K562 (cell line): ENCODE data around the gene B4GALNT4. TPM values are rescaled to one million over a fixed set of nuclear protein-coding genes. Genes with fewer than 3 reads are reported as not detected.

Experiments
- ATAC-seq: fragments of 200-7000 bp; cut with Tn5 transposase; 3 replicates; pipeline ENCODE4 v1.9.1; 2020; ENCODE audit warnings: moderate library complexity
- BruUV-seq: library from RNA; stranded (reverse); fragments of 400-500 nt; replicated peaks from 2 replicates; lab custom pipeline; 2021; lab: Mats Ljungman, UMichigan
- CTCF ChIA-PET: fragments of 300-600 bp; formaldehyde crosslinking; extraction: SDS; loops from one replicate; lab custom pipeline; 2021; ENCODE audit warnings: low intra/inter-chr PET ratio; lab: Yijun Ruan, JAX
- POLR2A ChIA-PET: fragments of 300-600, 350-650 bp; sonication (Branson Sonifier 250); formaldehyde crosslinking; extraction: SDS; loops from one replicate; lab custom pipeline; 2021; ENCODE audit warnings: antibody characterized with exemption, inconsistent platforms; lab: Yijun Ruan, JAX
- DNase-seq, 4 experiments: peaks; one replicate each; pipeline versions ENCODE4 v3.0.0 to v3.0.0-alpha.2; 2011 to 2018; ENCODE audit warnings: low spot score in 3 of 4, mixed read lengths in 3 of 4; ENCODE audit errors: extremely low read depth in 1 of 4
- FAIRE-seq: peaks from 2 replicates; lab custom pipeline; 2011; peaks lifted over from hg19 to GRCh38; lab: Jason Lieb, UNC
- H2AFZ ChIP-seq: 2 replicates; pipeline ENCODE4 v1.6.0; 2011; ENCODE audit warnings: low read depth, low read length, control low read depth, inconsistent platforms
- H3K27ac ChIP-seq: fragments of 200-600 bp; 3 replicates; pipeline ENCODE4 v1.8.0; 2011; ENCODE audit warnings: low read depth, mild to moderate bottlenecking, control low read depth, inconsistent platforms, low read length, moderate library complexity, mixed read lengths; ENCODE audit errors: extremely low read depth
- H3K27me3 ChIP-seq, 2 experiments: fragments of 300-600 bp in 1 of 2; 2 replicates in 1 of 2; 3 replicates in 1 of 2; pipeline versions ENCODE4 v1.6.0 to v1.8.0; 2011; ENCODE audit warnings: inconsistent platforms in 2 of 2, low read length in 2 of 2, mild to moderate bottlenecking in 1 of 2, mixed read lengths in 1 of 2, moderate library complexity in 1 of 2; ENCODE audit not compliant: control insufficient read depth in 2 of 2, insufficient read depth in 2 of 2
- H3K36me3 ChIP-seq: fragments of 300-600 bp; 3 replicates; pipeline ENCODE4 v1.8.0; 2011; ENCODE audit warnings: mild to moderate bottlenecking, low read length, inconsistent platforms; ENCODE audit not compliant: control insufficient read depth, insufficient read depth
- H3K4me1 ChIP-seq, 2 experiments: fragments of 200-600 bp in 1 of 2; replicated peaks in 1 of 2; 2 replicates in 1 of 2; 3 replicates in 1 of 2; pipeline versions ENCODE4 v1.5.1 to v1.8.0; 2011; ENCODE audit warnings: inconsistent platforms in 2 of 2, low read length in 2 of 2, mild to moderate bottlenecking in 1 of 2, mixed read lengths in 1 of 2, moderate library complexity in 1 of 2; ENCODE audit not compliant: control insufficient read depth in 2 of 2, insufficient read depth in 2 of 2
- H3K4me2 ChIP-seq: 2 replicates; pipeline ENCODE4 v1.6.1; 2011; ENCODE audit warnings: low read length, control low read depth, inconsistent platforms, mixed read lengths; ENCODE audit not compliant: insufficient read depth
- H3K4me3 ChIP-seq: fragments of 200-600 bp; sonication (generic), shearing (Covaris generic); 2 replicates; pipeline ENCODE4 v1.5.1; 2016; ENCODE audit warnings: control low read depth, inconsistent platforms
- H3K79me2 ChIP-seq: fragments of 200-600 bp; 3 replicates; pipeline ENCODE4 v1.8.0; 2011; ENCODE audit warnings: low read length, inconsistent platforms; ENCODE audit not compliant: control insufficient read depth, insufficient read depth
- H3K9ac ChIP-seq, 2 experiments: 2 replicates each; pipeline versions ENCODE4 v1.6.0 to v1.6.1; 2011; ENCODE audit warnings: low read depth in 2 of 2, low read length in 2 of 2, control low read depth in 1 of 2, inconsistent platforms in 1 of 2, mild to moderate bottlenecking in 1 of 2, mixed read lengths in 1 of 2; ENCODE audit not compliant: insufficient read depth in 1 of 2
- H3K9me1 ChIP-seq: one replicate; pipeline ENCODE4 v1.6.0; 2011; ENCODE audit warnings: inconsistent platforms, mild to moderate bottlenecking, low read length, moderate library complexity; ENCODE audit not compliant: control insufficient read depth, insufficient read depth
- H3K9me3 ChIP-seq: replicated peaks from 2 replicates; pipeline ENCODE4 v1.5.1; 2011; ENCODE audit warnings: low read depth, low read length, inconsistent platforms; ENCODE audit not compliant: control insufficient read depth, insufficient read depth
- H4K20me1 ChIP-seq: replicated peaks from 2 replicates; pipeline ENCODE4 v1.6.1; 2011; ENCODE audit warnings: low read length, inconsistent platforms, mixed read lengths; ENCODE audit not compliant: control insufficient read depth, insufficient read depth
- BRF1 ChIP-seq: IDR thresholded peaks from 3 replicates; pipeline ENCODE4 v1.6.1; 2011; ENCODE audit warnings: borderline replicate concordance, mild to moderate bottlenecking; ENCODE audit not compliant: insufficient read length; ENCODE audit errors: extremely low read depth
- DEAF1 ChIP-seq: fragments of 450-650 bp; formaldehyde crosslinking; IDR thresholded peaks from 2 replicates; pipeline ENCODE4 v1.4.0; 2020; ENCODE audit warnings: mild to moderate bottlenecking, moderate library complexity
- DMBX1 ChIP-seq: fragments of 250-450 bp; sonication (Bioruptor Pico); IDR thresholded peaks from 2 replicates; pipeline ENCODE4 v1.8.0; 2022; ENCODE audit warnings: inconsistent platforms, mild to moderate bottlenecking, moderate library complexity, borderline replicate concordance
- FOXJ2 ChIP-seq: fragments of 200-800 bp; sonication (Bioruptor generic); IDR thresholded peaks from 2 replicates; pipeline ENCODE4 v1.6.1; 2016; ENCODE audit warnings: missing genetic modification characterization, missing compliant biosample characterization
- ID3 ChIP-seq, 2 experiments: fragments of 250-450 bp in 1 of 2; fragments of 450-650 bp in 1 of 2; sonication (Bioruptor Pico) in 1 of 2; IDR thresholded peaks; 2 replicates each; pipeline versions ENCODE4 v1.6.1 to v1.8.0; 2016 to 2021; ENCODE audit warnings: mild to moderate bottlenecking in 2 of 2, moderate library complexity in 2 of 2, missing compliant biosample characterization in 1 of 2, missing genetic modification characterization in 1 of 2
- REST ChIP-seq, 2 experiments: fragments of 450-650 bp; formaldehyde crosslinking in 1 of 2; IDR thresholded peaks; 2 replicates each; pipeline versions ENCODE4 v1.4.0 to v1.6.1; 2014 to 2020; ENCODE audit warnings: mild to moderate bottlenecking in 2 of 2, borderline replicate concordance in 1 of 2, low read depth in 1 of 2
- ZBTB7A ChIP-seq: IDR thresholded peaks from 2 replicates; pipeline ENCODE4 v1.6.1; 2011; ENCODE audit warnings: low read depth, mild to moderate bottlenecking, low read length, moderate library complexity, borderline replicate concordance; ENCODE audit not compliant: control insufficient read depth
- ZNF175 ChIP-seq: fragments of 200-800 bp; sonication (Bioruptor generic); IDR thresholded peaks from 2 replicates; pipeline ENCODE4 v1.6.1; 2016; ENCODE audit warnings: low read depth, mild to moderate bottlenecking, missing genetic modification characterization, missing compliant biosample characterization
- ZNF311 ChIP-seq: fragments of 250-450 bp; sonication (Bioruptor Pico); IDR thresholded peaks from 2 replicates; pipeline ENCODE4 v1.4.0; 2020; ENCODE audit warnings: mild to moderate bottlenecking, moderate library complexity
- WGBS: fragments of 100-300 bp; shearing (Covaris generic); methylation state at CpG from one replicate; pipeline ENCODE4 v1.1.6; 2016; ENCODE audit warnings: low coverage, mixed read lengths; ENCODE audit not compliant: insufficient coverage; ENCODE audit errors: missing lambda C conversion rate; 5-methylcytosine and 5-hydroxymethylcytosine counted together
- in situ Hi-C: fragments of 300-500 bp; cut with MboI; formaldehyde crosslinking; loops from 4 replicates; pipeline ENCODE4 v1.15.0; 2018; ENCODE audit warnings: inconsistent platforms, mixed read lengths
- intact Hi-C: fragments of 100-400 bp; cut with micrococcal nuclease; formaldehyde crosslinking; loops from 2 replicates; pipeline ENCODE4 v1.14.2; 2022
- polyA plus RNA-seq, 8 experiments: library from polyadenylated mRNA; depleted of rRNA in 4 of 8; stranded (reverse) in 5 of 8; unstranded in 3 of 8; fragments of >200 nt; fragmentation: Nextera tagmentation in 2 of 8; fragmentation: Illumina TruSeq in 1 of 8; extraction: Ambion mirVana in 2 of 8; extraction: Trizol in 1 of 8; gene quantifications; 2 replicates each; pipeline versions ENCODE4 v1.2.1 to v1.2.3, GENCODE V29; 2011 to 2014; ENCODE audit warnings: inconsistent platforms in 1 of 8, missing spikeins in 1 of 8
- total RNA-seq, 7 experiments: library from RNA; depleted of rRNA in 6 of 7; stranded (reverse); fragments of >200 nt in 6 of 7; fragmentation: Illumina TruSeq in 2 of 7; extraction: Trizol in 2 of 7; gene quantifications; 2 replicates each; pipeline versions ENCODE4 v1.2.1 to v1.2.3, GENCODE V29; 2011 to 2021; ENCODE audit warnings: low replicate concordance in 1 of 7

Gene B4GALNT4
- total and polyA plus RNA-seq, 9 of the 15 experiments (the other 6 are each of a cell fraction or from before 2014, with no cell fraction given): 0.20 to 37.1 (median 10.8) TPM; not detected in 1

- Histone ChIP-seq H2AFZ (peak overlapping the region; percentile 76), H3K9ac (peak overlapping the region; percentile 33 to 86; a peak in 3 of 4 replicates), H3K4me2 (peak overlapping the region; percentile 58), H3K9me3 (peaks cover 7% of the 10 kb centered on the region; the same call in 1 of the 2 replicates), H3K4me3 (no peak overlapping the region), H3K4me1 (peaks cover 40% of the 10 kb centered on the region in 2 experiments), H3K79me2 (no peaks in the 10 kb centered on the region), H3K27me3 (no peaks in the 10 kb centered on the region), H4K20me1 (no peaks in the 10 kb centered on the region), H3K36me3 (no peaks in the 10 kb centered on the region), H3K9me1 (no peaks in the 10 kb centered on the region), H3K27ac (peak overlapping the region; percentile 61)
- WGBS: 21% methylated on average over 25 of the region's 25 CpGs
- no TSS peak for BruUV-seq
- FAIRE-seq (peak; percentile 80), ATAC-seq (peak; percentile 61), DNase-seq (peak; percentile 54 to 80 (median 56))
- POLR2A ChIA-PET: interaction anchor here (0.9 to 1.1 kb wide), 2 partner anchors 9 to 14 kb away, joined by 4 read pairs; no protein-coding TSS in a partner anchor
- in situ Hi-C loops: no loop called here
- intact Hi-C loops: no loop called here
- CTCF ChIA-PET: no interaction called here
- TF ChIP-seq ID3 (CRISPR knock-in tag; IDR thresholded peaks at IDR 0.05) (no peak), ID3 (tag; IDR thresholded peaks at IDR 0.05) (no peak), DMBX1 (CRISPR knock-in tag) (0 out of 2 replicates have a peak, but pooled peaks have one; percentile 27), BRF1 (no peak), REST (IDR thresholded peaks at IDR 0.05; ENCODE audit: borderline replicate concordance) (0 out of 2 replicates have a peak, but pooled peaks have one; percentile 15), REST (CRISPR knock-in tag; IDR thresholded peaks at IDR 0.05; ENCODE audit: low read depth) (no peak), ZBTB7A (no peak), ZNF311 (CRISPR knock-in tag) (no peak), ZNF175 (CRISPR knock-in tag) (0 out of 2 replicates have a peak, but pooled peaks have one; percentile 13), FOXJ2 (tag) (no peak), DEAF1 (CRISPR knock-in tag) (no peak)
Measured at GRCh38 chr11:334264-334994, 34.9 kb upstream of the B4GALNT4 start.
